GM12864 (cell line): ENCODE results near the gene OPCML.

Experiments used
- DNase-seq: peaks from one replicate; pipeline ENCODE4 v3.0.0-alpha.2; 2011; ENCODE audit warnings: low read depth
- H3K4me3 ChIP-seq: 2 replicates; pipeline ENCODE4 v1.5.1; 2011; ENCODE audit warnings: mild to moderate bottlenecking, low read depth, low read length, control low read depth
- TF ChIP-seq, protein P1 (sequence below): IDR thresholded peaks from 2 replicates; pipeline ENCODE4 v1.5.1; 2011; ENCODE audit warnings: low read depth, mild to moderate bottlenecking, moderate library complexity, low read length, control low read depth, inconsistent platforms; ENCODE audit errors: missing control alignments

OPCML gene

GRCh38 chr11:132943706-132944568, 588.4 kb downstream of the OPCML start:
- H3K4me3 ChIP-seq = no peak overlapping the region
- TF ChIP-seq, protein P1, sequence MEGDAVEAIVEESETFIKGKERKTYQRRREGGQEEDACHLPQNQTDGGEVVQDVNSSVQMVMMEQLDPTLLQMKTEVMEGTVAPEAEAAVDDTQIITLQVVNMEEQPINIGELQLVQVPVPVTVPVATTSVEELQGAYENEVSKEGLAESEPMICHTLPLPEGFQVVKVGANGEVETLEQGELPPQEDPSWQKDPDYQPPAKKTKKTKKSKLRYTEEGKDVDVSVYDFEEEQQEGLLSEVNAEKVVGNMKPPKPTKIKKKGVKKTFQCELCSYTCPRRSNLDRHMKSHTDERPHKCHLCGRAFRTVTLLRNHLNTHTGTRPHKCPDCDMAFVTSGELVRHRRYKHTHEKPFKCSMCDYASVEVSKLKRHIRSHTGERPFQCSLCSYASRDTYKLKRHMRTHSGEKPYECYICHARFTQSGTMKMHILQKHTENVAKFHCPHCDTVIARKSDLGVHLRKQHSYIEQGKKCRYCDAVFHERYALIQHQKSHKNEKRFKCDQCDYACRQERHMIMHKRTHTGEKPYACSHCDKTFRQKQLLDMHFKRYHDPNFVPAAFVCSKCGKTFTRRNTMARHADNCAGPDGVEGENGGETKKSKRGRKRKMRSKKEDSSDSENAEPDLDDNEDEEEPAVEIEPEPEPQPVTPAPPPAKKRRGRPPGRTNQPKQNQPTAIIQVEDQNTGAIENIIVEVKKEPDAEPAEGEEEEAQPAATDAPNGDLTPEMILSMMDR = no peak
- no peak for DNase-seq

GRCh38 chr11:132943357-132943705, 589.0 kb downstream of the OPCML start:
- no peak overlapping the region for H3K4me3 ChIP-seq
- TF ChIP-seq, protein P1 = no peak
- DNase-seq = no peak

GRCh38 chr11:132942611-132943356, 589.5 kb downstream of the OPCML start:
- no peak for DNase-seq
- H3K4me3 ChIP-seq = no peak overlapping the region
- TF ChIP-seq, protein P1 = no peak

- TF ChIP-seq, protein P1 = no peak
- no peak for DNase-seq
- no peak overlapping the region for H3K4me3 ChIP-seq
These were observed 590.5 kb downstream of the OPCML start for GRCh38 chr11:132941761-132942160.

DNA sequence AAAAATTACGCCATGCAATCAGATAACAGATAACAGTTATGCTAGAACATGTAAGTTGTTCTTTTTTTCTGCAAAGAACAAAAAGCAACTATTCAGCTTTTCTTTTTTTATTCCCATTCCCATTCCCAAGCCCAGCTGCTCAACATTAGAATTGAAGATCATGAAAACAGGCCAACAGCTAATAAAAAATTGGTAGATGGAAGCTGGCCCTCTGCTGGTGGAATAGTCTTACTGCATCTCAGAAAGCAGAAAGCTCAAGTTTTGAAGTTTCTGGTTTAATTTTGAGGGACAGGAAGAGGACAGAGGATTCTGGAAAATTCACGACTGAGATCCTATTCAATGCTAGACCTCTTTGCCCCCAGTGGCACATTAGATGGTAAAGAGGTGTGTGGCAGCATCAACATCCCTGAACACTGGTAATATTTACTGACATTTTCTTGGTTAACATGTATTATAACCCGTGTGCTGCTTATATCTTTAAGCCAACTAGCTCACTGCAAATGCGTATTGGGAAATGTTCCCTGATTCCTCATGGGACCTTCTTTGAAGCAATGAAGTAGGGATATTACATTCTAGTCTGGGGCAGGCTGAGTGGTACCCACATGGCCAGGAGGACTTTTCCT, 591.2 kb downstream of the OPCML start:
- TF ChIP-seq, protein P1 = peak; percentile 80
- H3K4me3 ChIP-seq = no peak overlapping the region
- no peak for DNase-seq

DNA sequence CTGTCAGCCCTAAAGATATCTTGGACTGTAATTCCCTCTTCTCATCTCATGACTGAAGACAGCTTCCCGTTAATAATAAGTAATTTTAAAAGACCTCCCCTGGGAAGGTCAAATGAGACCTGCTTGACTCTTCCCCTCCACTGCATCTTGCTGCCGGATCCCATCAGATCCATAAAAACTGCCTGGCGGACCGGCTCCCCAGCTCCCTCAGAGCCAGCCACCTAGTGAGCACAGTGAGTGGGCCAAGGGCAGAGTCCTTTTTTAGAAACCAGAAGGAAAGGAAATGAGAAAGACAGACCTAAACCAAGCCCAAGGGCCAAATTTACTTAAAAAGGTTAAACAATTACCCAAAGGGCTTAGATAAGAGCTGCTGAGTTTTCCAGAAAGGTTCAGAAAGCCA, 595.3 kb downstream of the OPCML start:
- no peak overlapping the region for H3K4me3 ChIP-seq
- no peak for DNase-seq
- TF ChIP-seq, protein P1 = no peak
